ENCODE results near the gene PCNX1.
"Not testable (repeated sequence)": the region's sequence is repeated elsewhere in the genome, so short reads cannot be mapped to it uniquely, and the experiment has no call there.

PCNX1 gene

GRCh38 chr14:71135911-71136310 is 228.7 kb downstream of the PCNX1 start:
- DNase-seq: no peak

GRCh38 chr14:71136386-71137060 is 229.3 kb downstream of the PCNX1 start:
- no peak for DNase-seq

- DNase-seq: no peak
Measured at GRCh38 chr14:71137536-71138447, 230.5 kb downstream of the PCNX1 start.

GRCh38 chr14:71138448-71139293 is 231.4 kb downstream of the PCNX1 start:
- no peak for DNase-seq

- DNase-seq: no peak
Measured at GRCh38 chr14:71139294-71139946, 232.2 kb downstream of the PCNX1 start.

GRCh38 chr14:71140157-71140556 is 232.9 kb downstream of the PCNX1 start:
- no peak for DNase-seq

GRCh38 chr14:71141701-71142374 is 234.6 kb downstream of the PCNX1 start:
- no peak for DNase-seq

- DNase-seq: peak; percentile 81
Measured at GRCh38 chr14:71142375-71143038, 235.2 kb downstream of the PCNX1 start.

GRCh38 chr14:71143381-71144290 is 236.4 kb downstream of the PCNX1 start:
- peak; percentile 2 for DNase-seq

GRCh38 chr14:71147335-71147734 is 240.1 kb downstream of the PCNX1 start:
- DNase-seq: not testable (repeated sequence)

GRCh38 chr14:71148627-71149026 is 241.4 kb downstream of the PCNX1 start:
- DNase-seq: no peak

GRCh38 chr14:71150737-71151136 is 243.5 kb downstream of the PCNX1 start:
- no peak for DNase-seq

- no peak for DNase-seq
Measured at GRCh38 chr14:71155743-71156142, 248.5 kb downstream of the PCNX1 start.

- DNase-seq: no peak
Measured at GRCh38 chr14:71163050-71163841, 256.0 kb downstream of the PCNX1 start.

- DNase-seq: no peak
Measured at GRCh38 chr14:71163842-71164629, 256.8 kb downstream of the PCNX1 start.
